GM11168 (cell line): ENCODE results near the gene SNAP47.

Experiments used
- in situ Hi-C: fragments of 300-500 bp; cut with MboI; formaldehyde crosslinking; loops from one replicate; pipeline ENCODE4 v1.12.0; 2022; ENCODE audit warnings: low sequenced_read_pairs; ENCODE audit not compliant: unreplicated experiment

The SNAP47 gene

DNA sequence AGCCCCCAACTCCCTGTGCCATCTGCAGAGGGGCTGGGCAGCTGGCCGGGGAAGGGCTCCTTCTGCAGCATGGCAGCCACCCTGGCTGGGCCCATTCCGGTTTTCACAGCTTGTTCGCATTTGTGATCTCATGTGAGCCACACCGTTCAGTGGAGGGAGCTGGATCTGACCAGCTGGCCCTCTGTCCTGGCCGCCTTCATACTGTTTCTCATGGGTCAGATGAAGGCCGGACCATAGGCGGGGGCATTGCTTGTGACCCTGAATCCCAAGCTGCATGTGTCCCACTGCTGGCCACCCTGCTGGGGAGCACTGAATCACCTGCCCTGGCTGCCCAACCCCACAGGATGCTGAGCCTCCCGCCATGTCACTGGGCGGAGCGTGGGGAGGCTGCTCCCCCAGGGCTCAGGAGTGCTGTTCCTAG lies 43.8 kb downstream of the SNAP47 start:
- in situ Hi-C loops = no loop called here

- in situ Hi-C loops = no loop called here
These were observed 44.5 kb downstream of the SNAP47 start for GRCh38 chr1:227779685-227780084.

DNA sequence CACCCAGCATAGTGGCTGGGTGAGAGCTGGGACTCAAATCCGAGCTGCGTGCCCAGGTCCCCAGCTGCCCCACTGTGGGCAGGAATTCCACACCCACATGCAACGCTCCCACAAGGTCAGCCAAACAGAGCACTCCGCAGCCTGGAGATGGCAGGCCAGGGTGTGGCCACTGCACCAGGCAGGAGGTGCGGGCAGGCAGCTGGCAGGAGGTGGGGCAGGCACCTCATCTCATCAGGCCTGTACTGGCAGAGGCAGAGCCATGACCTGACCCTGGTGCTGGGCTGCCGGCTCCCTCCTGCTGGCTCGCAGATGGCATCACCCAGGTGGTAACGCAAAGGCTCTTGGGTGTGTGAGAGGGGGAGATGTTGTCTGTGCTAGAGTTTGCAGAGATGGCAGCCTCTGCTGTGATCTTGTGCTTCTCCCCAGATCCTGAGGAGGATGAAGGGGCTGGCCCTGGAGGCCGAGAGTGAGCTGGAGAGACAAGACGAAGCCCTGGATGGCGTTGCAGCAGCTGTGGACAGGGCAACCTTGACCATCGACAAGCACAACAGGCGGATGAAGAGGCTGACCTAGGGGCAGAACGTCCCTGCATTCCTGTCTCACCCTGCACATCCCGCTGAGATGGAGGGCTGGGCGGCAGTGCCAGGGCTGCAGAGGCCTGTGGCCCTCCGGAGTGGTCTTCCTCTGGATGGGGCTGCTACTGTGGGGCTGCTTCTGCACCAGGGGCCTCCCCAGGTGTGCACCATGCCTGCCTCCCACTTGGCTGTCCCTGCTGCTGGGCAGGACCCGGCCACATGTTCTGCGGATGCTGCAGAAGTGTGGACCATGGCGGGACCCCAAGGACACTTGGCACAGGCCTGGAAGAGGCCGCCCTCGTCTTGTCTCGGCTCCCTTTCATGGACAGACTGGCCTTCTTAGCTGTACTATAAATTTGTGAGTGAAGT lies 45.1 kb downstream of the SNAP47 start:
- in situ Hi-C loops = no loop called here

DNA sequence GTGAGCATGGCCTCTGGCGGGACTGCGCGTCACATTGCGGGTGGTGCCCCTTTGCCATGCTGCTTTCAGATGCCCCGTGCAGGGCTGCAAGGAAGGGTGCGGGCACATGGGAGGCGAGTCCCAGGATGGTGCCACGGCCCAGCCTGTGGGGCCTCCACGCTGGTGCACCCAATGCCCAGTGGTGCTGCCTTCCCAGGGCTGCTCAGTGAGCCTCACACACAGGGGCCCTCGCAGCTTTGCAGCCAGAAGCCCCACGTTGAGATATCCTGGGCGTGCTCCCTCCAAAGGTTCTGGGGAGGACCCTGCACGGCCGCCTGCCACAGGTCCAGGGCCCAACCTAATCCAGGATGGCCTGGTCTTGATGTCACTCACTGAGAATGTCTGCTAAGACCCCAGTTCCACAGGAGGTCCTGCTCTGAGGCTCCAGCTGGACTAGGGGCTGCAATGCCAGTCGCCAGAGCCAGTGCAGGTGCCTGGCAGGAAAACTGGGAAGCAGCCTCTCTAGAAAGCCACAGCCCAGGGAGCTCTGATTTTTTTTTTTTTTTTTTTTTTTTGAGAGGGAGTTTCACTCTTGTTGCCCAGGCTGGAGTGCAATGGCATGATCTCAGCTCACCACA lies 46.2 kb downstream of the SNAP47 start:
- in situ Hi-C loops = no loop called here

DNA sequence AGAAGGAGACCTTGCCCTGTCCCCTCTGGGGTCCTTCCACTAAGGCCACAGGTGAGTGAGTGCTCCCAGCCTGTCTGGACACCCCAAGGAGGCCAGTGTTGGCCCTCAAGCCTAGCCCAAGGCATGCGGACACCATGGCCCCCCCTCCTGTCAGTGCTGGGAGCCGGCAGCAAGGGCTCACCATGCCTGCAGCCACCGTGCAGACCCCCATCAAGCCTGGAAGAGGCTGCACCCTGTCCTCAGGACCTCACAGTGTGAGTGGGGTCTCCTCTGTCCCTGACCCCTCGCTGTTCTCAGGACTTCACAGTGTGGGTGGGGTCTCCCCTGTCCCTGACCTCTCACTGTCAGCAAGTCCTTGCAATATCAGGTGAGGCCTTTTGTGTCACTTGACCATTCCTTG lies 47.0 kb downstream of the SNAP47 start:
- in situ Hi-C loops = no loop called here

GRCh38 chr1:227785094-227785804 lies 50.0 kb downstream of the SNAP47 start:
- in situ Hi-C loops = no loop called here

- in situ Hi-C loops = no loop called here
These were observed 50.8 kb downstream of the SNAP47 start for GRCh38 chr1:227785805-227786671.

DNA sequence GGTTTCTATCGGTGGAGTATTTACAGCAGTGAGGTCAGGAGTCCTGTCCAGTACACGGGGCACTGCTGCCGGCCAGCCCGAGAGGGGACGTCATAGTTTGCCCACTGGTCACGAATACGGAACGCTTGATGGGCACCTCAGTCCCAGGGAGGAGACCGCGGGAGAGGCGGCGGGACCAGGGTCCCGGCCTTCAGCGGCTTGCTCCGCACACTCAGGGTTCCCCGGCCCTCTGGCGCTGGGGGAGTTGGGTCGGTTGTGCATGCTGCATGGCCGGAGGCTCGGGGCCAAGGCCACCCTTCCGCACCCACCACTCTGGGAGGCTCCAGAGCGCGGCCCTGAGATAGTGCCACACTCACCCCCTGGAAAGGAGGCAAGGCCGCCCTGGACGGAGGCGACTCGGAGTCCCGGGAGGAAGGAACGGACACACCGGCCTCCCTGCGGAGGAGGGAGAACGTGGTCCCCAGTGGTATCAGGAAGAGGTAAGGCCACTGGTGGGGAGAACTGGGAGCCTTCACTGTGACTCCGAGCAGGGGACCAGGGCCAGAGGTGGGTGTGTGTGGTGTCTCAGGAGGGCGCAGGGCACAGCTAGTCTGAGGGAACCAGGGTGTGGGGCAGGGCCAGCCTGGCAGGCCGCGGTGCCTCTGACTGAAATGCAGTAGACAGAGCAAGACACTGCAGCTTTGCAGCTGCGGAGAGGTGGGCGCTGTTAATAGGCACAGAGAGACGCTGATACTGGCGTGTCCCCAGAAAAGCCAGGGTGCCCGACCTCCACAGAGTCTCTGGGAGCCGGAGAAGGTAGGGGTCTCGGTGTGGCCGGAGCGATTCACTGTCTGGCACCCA lies 51.7 kb downstream of the SNAP47 start:
- in situ Hi-C loops = no loop called here

DNA sequence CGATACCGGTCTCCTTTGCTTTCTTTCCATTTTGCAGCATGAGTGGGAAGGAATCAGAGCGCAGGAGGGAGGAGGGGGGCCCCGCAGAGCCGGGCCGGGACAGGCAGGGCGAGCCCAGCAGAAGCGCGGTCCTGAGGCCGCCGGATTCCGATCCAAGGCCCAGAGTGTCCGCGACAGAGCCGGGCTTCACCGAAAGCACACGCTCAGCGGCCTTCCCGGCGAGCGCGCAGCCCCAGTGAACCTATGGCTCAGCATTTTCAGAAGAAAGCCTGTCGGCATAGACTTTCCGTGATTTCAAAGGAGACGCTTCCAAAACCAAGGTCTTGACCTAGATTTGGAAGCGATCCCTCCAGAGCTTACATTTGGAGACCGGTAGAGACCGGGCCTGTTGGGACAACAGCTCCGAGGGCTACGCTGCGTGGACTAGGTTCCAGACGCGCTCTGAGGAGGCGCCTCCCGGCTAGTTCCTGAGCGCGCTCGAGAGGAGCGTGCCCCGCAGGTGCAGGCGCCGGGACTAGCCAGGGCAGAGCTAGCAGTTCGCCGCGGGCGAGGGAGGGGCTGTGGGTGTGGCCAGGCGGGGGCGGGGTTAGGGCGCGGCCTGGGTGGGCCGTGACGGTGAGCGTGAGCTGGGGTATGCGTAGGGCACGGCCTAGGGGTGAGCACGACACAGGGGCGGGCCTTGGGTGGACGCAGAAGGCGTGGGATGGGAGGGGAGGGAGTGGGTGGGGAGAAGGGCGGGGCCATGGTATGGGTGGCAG lies 52.5 kb downstream of the SNAP47 start:
- in situ Hi-C loops = no loop called here

- in situ Hi-C loops = no loop called here
These were observed 53.2 kb downstream of the SNAP47 start for GRCh38 chr1:227788271-227789083.

DNA sequence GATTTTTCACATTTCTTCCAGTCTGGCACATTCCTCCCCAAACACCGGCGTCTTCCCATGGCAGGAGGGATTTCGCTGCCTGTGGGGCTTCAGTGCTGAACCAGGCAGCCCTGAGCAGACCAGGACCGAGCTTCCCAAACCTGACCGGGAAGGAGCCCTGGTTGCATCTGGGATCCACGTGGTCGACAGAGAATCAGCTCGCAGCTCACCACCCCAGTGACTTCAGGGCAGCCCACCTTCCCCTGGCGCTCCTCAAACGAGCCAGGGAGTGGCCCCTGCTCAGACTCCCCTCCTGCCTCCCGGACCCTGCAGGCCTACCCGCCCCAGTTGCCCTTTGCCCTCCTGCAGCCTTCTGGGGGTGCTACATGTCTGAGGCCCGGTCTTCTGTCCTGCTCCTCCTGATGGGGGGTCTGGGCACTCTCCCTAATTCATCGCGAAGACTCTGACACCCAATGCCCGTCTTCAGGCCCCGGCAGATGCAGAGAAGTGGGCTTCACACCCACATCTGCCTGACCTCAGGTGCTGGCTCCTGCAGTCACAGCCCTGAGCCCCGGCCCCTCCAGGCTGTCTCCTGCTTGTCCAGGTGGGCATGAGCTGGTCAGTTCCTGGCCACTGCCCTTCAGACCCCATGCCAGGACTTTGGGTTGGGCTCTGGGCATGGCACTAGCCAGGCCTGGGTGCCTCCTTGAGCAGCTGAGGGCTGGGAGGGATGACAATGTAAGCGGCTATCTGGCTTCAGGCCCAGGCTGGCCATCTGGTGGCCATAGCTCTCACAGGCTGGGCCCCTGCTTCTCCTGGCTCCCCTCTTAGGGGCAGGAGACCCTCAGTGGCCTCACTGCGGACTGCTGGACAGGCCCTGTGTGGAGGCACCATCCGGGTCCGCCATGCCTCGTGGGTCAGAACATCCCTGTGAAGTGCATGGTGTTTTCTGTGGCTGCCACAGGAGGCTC lies 54.1 kb downstream of the SNAP47 start:
- in situ Hi-C loops = no loop called here

DNA sequence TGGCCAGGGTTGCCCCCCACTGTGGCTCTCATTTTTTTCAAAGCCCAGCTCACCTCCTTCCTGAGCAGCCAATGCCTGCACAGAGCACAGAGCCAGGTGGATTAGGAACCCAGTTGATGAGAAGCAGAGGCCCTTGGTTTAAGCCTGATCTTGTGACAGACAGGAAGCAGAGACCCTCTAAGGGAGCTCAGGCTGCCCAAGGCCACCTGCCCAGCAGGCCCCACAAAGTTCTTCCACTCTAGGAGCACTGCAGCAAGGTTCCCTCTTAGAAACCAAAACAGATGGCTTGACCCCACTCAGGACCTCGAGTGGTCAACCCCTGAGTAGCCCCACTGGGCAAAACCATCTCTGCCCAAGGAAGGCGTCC lies 54.8 kb downstream of the SNAP47 start:
- in situ Hi-C loops = no loop called here

DNA sequence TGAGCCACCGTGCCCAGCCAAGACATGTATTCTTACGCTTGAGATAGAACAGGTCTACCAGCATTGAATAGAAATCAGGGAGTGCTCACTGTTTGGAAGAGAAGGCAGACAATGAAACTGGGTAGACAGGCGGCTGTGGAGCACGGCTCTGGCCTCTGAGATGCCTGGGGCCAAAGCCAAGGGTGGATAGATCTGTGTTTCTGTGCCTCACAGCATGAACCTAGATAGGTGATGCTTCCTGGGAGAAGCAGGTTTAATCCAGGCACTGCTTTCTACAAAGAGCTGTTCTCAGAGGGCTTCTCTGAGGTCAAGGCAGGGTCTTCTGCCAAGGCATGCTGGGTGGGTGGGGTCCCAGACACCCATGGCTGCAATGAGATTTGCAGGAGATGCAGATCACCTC lies 55.6 kb downstream of the SNAP47 start:
- in situ Hi-C loops = no loop called here

- in situ Hi-C loops = no loop called here
These were observed 56.3 kb downstream of the SNAP47 start for GRCh38 chr1:227791425-227792143.

DNA sequence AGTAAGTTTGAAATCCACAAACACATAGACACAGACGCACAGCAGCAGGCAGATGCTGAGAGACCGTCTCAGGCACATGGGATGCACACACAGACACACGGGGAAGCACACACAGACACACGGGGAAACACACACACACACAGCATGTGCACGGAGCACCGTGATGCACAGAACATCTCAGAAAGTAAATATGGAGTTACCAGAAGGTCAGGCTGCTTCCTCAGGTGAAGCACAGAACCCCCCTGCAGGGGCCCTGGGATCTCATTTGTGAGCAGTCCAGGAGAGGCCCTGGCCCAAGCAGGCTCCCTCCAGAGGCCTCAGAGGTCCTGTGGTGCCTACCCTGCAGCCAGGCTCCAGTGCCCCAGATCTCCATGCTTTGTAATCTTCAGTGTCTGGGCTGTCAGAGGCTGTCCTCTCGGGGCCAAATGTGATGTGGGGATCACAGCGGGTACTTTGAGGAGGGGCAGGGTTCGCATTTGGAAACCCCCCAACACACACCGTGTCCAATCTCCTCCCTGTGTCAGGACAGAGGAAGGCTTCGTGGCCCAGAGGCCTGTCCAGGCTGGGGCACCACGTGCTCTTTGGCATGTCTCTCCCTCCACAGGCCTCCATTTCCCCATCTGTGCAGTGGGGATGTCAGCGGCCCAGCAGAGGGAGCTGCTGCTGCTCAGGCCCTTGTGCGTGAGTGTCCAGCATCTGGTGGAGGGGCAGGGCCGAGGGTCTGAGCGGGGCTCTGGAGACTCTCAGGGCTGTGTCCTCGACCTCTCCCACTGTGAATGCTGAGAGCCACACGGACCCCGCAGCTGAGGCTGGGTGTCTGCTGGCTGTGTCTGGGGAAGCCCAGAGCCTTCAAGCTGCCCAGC lies 57.2 kb downstream of the SNAP47 start:
- in situ Hi-C loops = no loop called here
